HG03196 (cell line): ENCODE data around the gene NOL9.
"Not testable (repeated sequence)": the region's sequence is repeated elsewhere in the genome, so short reads cannot be mapped to it uniquely, and the experiment has no call there.

Experiments used
- ATAC-seq: cut with Tn5 transposase; IDR thresholded peaks from one replicate; pipeline ENCODE4 v1.9.1; 2021; ENCODE audit not compliant: unreplicated experiment

NOL9 gene

GRCh38 chr1:6574025-6574620 lies 19.8 kb upstream of the NOL9 start:
- no peak for ATAC-seq

- ATAC-seq = no peak
Measured at GRCh38 chr1:6572653-6573383, 18.5 kb upstream of the NOL9 start.

GRCh38 chr1:6570987-6571386 lies 16.7 kb upstream of the NOL9 start:
- no peak for ATAC-seq

- no peak for ATAC-seq
Measured at GRCh38 chr1:6570100-6570499, 15.8 kb upstream of the NOL9 start.

GRCh38 chr1:6569033-6569432 lies 14.7 kb upstream of the NOL9 start:
- ATAC-seq = no peak

- no peak for ATAC-seq
Measured at GRCh38 chr1:6560267-6560666, 6.0 kb upstream of the NOL9 start.

- ATAC-seq = not testable (repeated sequence)
Measured at GRCh38 chr1:6559161-6559560, 4.8 kb upstream of the NOL9 start.

GRCh38 chr1:6557597-6557996 lies 3.3 kb upstream of the NOL9 start:
- ATAC-seq = no peak

- ATAC-seq = no peak
Measured at GRCh38 chr1:6554907-6555778, 830 bp upstream of the NOL9 start, which contains the start of gene TAS1R1. TAS1R1 (plus strand) TSS chr1:6555307; CDS start chr1:6555374, 67 bp downstream.

GRCh38 chr1:6547301-6547700 lies 7.0 kb downstream of the NOL9 start:
- ATAC-seq = no peak

- ATAC-seq = no peak
Measured at GRCh38 chr1:6546326-6546725, 8.0 kb downstream of the NOL9 start.

GRCh38 chr1:6545276-6546112 lies 8.8 kb downstream of the NOL9 start:
- ATAC-seq = no peak

- ATAC-seq = no peak
Measured at GRCh38 chr1:6544831-6545230, 9.5 kb downstream of the NOL9 start.

- ATAC-seq = no peak
Measured at GRCh38 chr1:6538956-6539355, 15.4 kb downstream of the NOL9 start.

GRCh38 chr1:6536291-6536690 lies 18.0 kb downstream of the NOL9 start:
- no peak for ATAC-seq

- no peak for ATAC-seq
Measured at GRCh38 chr1:6535214-6535613, 19.1 kb downstream of the NOL9 start.

GRCh38 chr1:6534248-6534822 lies 20.0 kb downstream of the NOL9 start:
- ATAC-seq = no peak

- ATAC-seq = no peak
Measured at GRCh38 chr1:6531996-6532395, 22.3 kb downstream of the NOL9 start.

- no peak for ATAC-seq
Measured at GRCh38 chr1:6530504-6531160, 23.7 kb downstream of the NOL9 start.

GRCh38 chr1:6528492-6528891 lies 25.8 kb downstream of the NOL9 start:
- ATAC-seq = no peak
